ENCODE data around the gene LNP1. TPM values are rescaled to one million over a fixed set of nuclear protein-coding genes. Genes with fewer than 3 reads are reported as not detected.
A peak's percentile ranks its signal among the peaks of the same experiment; 100 is the strongest.
"Not testable (repeated sequence)": the region's sequence is repeated elsewhere in the genome, so short reads cannot be mapped to it uniquely, and the experiment has no call there.

LNP1 gene
- 2.2 and 3.6 TPM in 2 replicates for total RNA-seq (2014; rRNA removed; shearing (Covaris generic))

GRCh38 chr3:100400780-100401673, at the start of gene LNP1, which contains the start of gene TOMM70:
TSS of gene LNP1 (plus strand) at chr3:100401539. CDS start at chr3:100429730, 28,191 bp downstream.
TSS of gene TOMM70 (minus strand) at chr3:100401089. CDS start at chr3:100400949, 140 bp downstream.
- in situ Hi-C loops (cut with HindIII; ENCODE audit: low sequenced_read_pairs): no loop called here
- DNase-seq (ENCODE audit: low spot score): peak; percentile 99

GRCh38 chr3:100351770-100352169, 49.6 kb upstream of the LNP1 start:
- in situ Hi-C loops (cut with HindIII; ENCODE audit: low sequenced_read_pairs); DNase-seq (ENCODE audit: low spot score): not testable (repeated sequence)

- DNase-seq (ENCODE audit: low spot score): no peak
- in situ Hi-C loops (cut with HindIII; ENCODE audit: low sequenced_read_pairs): no loop called here
These were observed 48.8 kb upstream of the LNP1 start for GRCh38 chr3:100352296-100353231.

GRCh38 chr3:100354850-100355249, 46.5 kb upstream of the LNP1 start:
- DNase-seq (ENCODE audit: low spot score): no peak
- in situ Hi-C loops (cut with HindIII; ENCODE audit: low sequenced_read_pairs): no loop called here

- in situ Hi-C loops (cut with HindIII; ENCODE audit: low sequenced_read_pairs): no loop called here
These were observed 42.9 kb upstream of the LNP1 start for GRCh38 chr3:100358413-100358812.

GRCh38 chr3:100359035-100359434, 42.3 kb upstream of the LNP1 start:
- in situ Hi-C loops (cut with HindIII; ENCODE audit: low sequenced_read_pairs): no loop called here
- no peak for DNase-seq (ENCODE audit: low spot score)

More at GRCh38 chr3:100358413-100358812, 42.9 kb upstream of the LNP1 start:
- DNase-seq (ENCODE audit: low spot score): no peak

- in situ Hi-C loops (cut with HindIII; ENCODE audit: low sequenced_read_pairs): no loop called here
- no peak for DNase-seq (ENCODE audit: low spot score)
These were observed 40.4 kb upstream of the LNP1 start for GRCh38 chr3:100360757-100361496.

GRCh38 chr3:100361897-100362296, 39.4 kb upstream of the LNP1 start:
- no peak for DNase-seq (ENCODE audit: low spot score)
- in situ Hi-C loops (cut with HindIII; ENCODE audit: low sequenced_read_pairs): no loop called here

GRCh38 chr3:100364421-100364820, 36.9 kb upstream of the LNP1 start:
- in situ Hi-C loops (cut with HindIII; ENCODE audit: low sequenced_read_pairs): no loop called here
- no peak for DNase-seq (ENCODE audit: low spot score)

GRCh38 chr3:100366424-100366823, 34.9 kb upstream of the LNP1 start:
- no peak for DNase-seq (ENCODE audit: low spot score)
- in situ Hi-C loops (cut with HindIII; ENCODE audit: low sequenced_read_pairs): no loop called here

- in situ Hi-C loops (cut with HindIII; ENCODE audit: low sequenced_read_pairs): no loop called here
- DNase-seq (ENCODE audit: low spot score): no peak
These were observed 32.9 kb upstream of the LNP1 start for GRCh38 chr3:100368441-100368840.

- no peak for DNase-seq (ENCODE audit: low spot score)
- in situ Hi-C loops (cut with HindIII; ENCODE audit: low sequenced_read_pairs): no loop called here
These were observed 30.6 kb upstream of the LNP1 start for GRCh38 chr3:100370756-100371155.

- in situ Hi-C loops (cut with HindIII; ENCODE audit: low sequenced_read_pairs): no loop called here
- DNase-seq (ENCODE audit: low spot score): no peak
These were observed 26.8 kb upstream of the LNP1 start for GRCh38 chr3:100374521-100374920.

GRCh38 chr3:100376301-100376700, 25.0 kb upstream of the LNP1 start:
- in situ Hi-C loops (cut with HindIII; ENCODE audit: low sequenced_read_pairs): no loop called here
- no peak for DNase-seq (ENCODE audit: low spot score)

- in situ Hi-C loops (cut with HindIII; ENCODE audit: low sequenced_read_pairs): no loop called here
- DNase-seq (ENCODE audit: low spot score): no peak
These were observed 16.4 kb upstream of the LNP1 start for GRCh38 chr3:100384733-100385525.

- DNase-seq (ENCODE audit: low spot score): no peak
- in situ Hi-C loops (cut with HindIII; ENCODE audit: low sequenced_read_pairs): no loop called here
These were observed 14.8 kb upstream of the LNP1 start for GRCh38 chr3:100386437-100387074.

- DNase-seq (ENCODE audit: low spot score): no peak
- in situ Hi-C loops (cut with HindIII; ENCODE audit: low sequenced_read_pairs): no loop called here
These were observed 12.3 kb upstream of the LNP1 start for GRCh38 chr3:100389025-100389424.
